ENCODE data around the gene KCNA4.

KCNA4 gene

DNA sequence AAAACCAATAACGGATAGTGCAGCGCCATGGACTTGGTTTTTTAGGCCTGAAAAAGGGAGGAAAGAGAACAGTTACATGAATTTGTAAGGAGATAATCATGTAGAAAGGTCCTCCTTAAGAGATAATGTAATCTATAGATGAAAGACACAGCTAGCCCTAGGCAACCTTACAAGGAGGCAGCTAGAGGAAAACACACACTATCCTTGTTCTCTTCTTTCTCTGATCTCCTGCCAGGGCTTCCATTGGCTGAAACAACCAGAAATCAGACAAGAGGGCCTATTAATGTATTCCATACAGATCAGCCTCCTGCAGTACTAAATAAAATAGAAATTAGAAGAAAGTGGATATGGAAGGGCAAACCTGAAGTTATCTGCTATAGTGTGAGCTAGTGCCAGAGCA is 53.0 kb downstream of the KCNA4 start:
- H3K9me3 ChIP-seq, result no peaks in the 10 kb centered on the region
- H3K4me1 ChIP-seq (ENCODE audit: control insufficient read depth in 1 of 2, insufficient read depth in 1 of 2, low read depth in 1 of 2, low read length in 1 of 2), result no peaks in the 10 kb centered on the region
- no peak overlapping the region for H3K4me3 ChIP-seq (ENCODE audit: low read depth in 1 of 2, low read length in 1 of 2)
- no peaks in the 10 kb centered on the region for H3K36me3 ChIP-seq
- H3K27me3 ChIP-seq, result no peaks in the 10 kb centered on the region
- no peak overlapping the region for H3K27ac ChIP-seq
- TF ChIP-seq CTCF (IDR thresholded peaks at IDR 0.05), result no peak

DNA sequence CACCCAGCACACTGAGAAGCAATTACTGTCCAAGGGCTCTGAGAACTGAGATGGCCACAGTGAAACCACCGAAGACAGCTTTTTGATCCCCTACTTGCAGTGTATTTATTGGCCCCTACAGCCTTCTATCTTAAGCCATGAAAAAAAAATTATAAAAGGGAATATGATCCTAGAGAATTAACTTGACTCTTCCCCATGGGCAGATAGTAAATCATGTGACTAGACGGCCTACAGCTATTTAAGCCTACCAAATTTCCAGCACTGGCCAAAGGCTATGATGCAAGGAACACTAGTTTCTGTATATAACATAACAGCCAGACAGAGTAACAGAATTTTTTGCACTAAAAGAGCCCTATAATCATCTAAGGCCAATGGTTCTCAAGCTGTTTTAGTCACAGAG is 53.8 kb downstream of the KCNA4 start:
- Histone ChIP-seq H3K36me3 (no peaks in the 10 kb centered on the region), H3K9me3 (no peaks in the 10 kb centered on the region), H3K27me3 (no peaks in the 10 kb centered on the region), H3K4me3 (ENCODE audit: low read depth in 1 of 2, low read length in 1 of 2) (no peak overlapping the region), H3K27ac (no peak overlapping the region), H3K4me1 (ENCODE audit: control insufficient read depth in 1 of 2, insufficient read depth in 1 of 2, low read depth in 1 of 2, low read length in 1 of 2) (no peaks in the 10 kb centered on the region)
- TF ChIP-seq CTCF (IDR thresholded peaks at IDR 0.05), result no peak

- Histone ChIP-seq H3K36me3 (no peaks in the 10 kb centered on the region), H3K4me1 (ENCODE audit: control insufficient read depth in 1 of 2, insufficient read depth in 1 of 2, low read depth in 1 of 2, low read length in 1 of 2) (no peaks in the 10 kb centered on the region), H3K9me3 (no peaks in the 10 kb centered on the region), H3K27ac (no peak overlapping the region), H3K4me3 (ENCODE audit: low read depth in 1 of 2, low read length in 1 of 2) (no peak overlapping the region), H3K27me3 (no peaks in the 10 kb centered on the region)
- TF ChIP-seq CTCF (IDR thresholded peaks at IDR 0.05), result no peak
Measured at GRCh38 chr11:29962243-29962642, 54.6 kb downstream of the KCNA4 start.

Data from neutrophil (primary cell).